Motor neuron (in vitro differentiated cells): ENCODE measurements around the gene CPNE4. TPM values are rescaled to one million over a fixed set of nuclear protein-coding genes. Genes with fewer than 3 reads are reported as not detected.

Experiments
- ATAC-seq, 8 experiments: fragments of 200-7000 bp; cut with Tn5 transposase; replicated peaks in 6 of 8; 2 replicates each; pipeline ENCODE4 v1.8.0; 2021; ENCODE audit warnings: mild to moderate bottlenecking in 8 of 8, moderate library complexity in 8 of 8
- H3K27ac ChIP-seq, 2 donors: fragments of 250-450 bp; sonication (Bioruptor Pico); 2 replicates each; pipeline ENCODE4 v1.9.0; 2021; ENCODE audit warnings: antibody characterized with exemption in 2 of 2, mild to moderate bottlenecking in 2 of 2, moderate library complexity in 1 of 2
- H3K4me1 ChIP-seq, 2 donors: fragments of 250-450 bp; sonication (Bioruptor Pico); replicated peaks in 1 of 2; 2 replicates each; pipeline ENCODE4 v1.6.1; 2021; ENCODE audit warnings: antibody characterized with exemption in 2 of 2, mild to moderate bottlenecking in 2 of 2, moderate library complexity in 1 of 2
- H3K4me3 ChIP-seq, 5 donors: fragments of 250-450 bp; sonication (Bioruptor Pico); 2 replicates each; pipeline ENCODE4 v1.9.0; 2021; ENCODE audit warnings: antibody characterized with exemption in 5 of 5, mild to moderate bottlenecking in 5 of 5, moderate library complexity in 4 of 5
- whole genome bisulfite sequencing, 10 experiments: fragments of 450-650 bp; shearing (Covaris generic); methylation state at CpG; one replicate each; pipeline ENCODE4 v1.0.0; 2022; 5-methylcytosine and 5-hydroxymethylcytosine counted together
- in situ Hi-C, 9 experiments: fragments of 400-800 bp; cut with MboI; loops; one replicate each; pipeline ENCODE4 v1.15.0; 2021; ENCODE audit warnings: low sequenced_read_pairs in 9 of 9, low pct_unique_long_range_greater_than_20kb in 2 of 9; ENCODE audit not compliant: unreplicated experiment in 9 of 9
- total RNA-seq, 8 experiments: library from RNA; unstranded; fragments of 300-600 nt; gene quantifications; 2 replicates each; pipeline versions ENCODE4 v1.2.3 to v1.2.4, GENCODE V29; 2022

Gene CPNE4
- total RNA-seq, 8 experiments from 2014 or later, result 0.35 to 4.8 (median 1.5) TPM

DNA sequence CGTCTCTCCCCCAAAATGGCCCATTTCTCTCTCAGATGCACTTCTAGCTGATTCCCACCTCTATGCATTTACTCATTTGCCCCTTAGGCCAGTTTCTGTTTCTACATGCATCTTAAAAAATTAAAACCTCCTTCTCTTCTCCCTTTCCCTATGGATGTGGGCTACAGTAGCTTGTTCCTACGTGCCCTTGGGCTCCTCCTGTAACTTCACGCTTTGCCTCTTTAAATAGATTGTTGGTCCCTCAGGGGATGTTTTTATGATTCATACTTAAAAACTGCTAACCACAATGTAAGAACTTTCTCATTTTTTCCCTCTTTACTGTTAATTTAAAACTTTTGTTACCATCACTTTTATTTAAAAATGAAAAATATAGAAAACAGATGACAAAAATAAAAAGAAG, 346.4 kb downstream of the CPNE4 start:
- no peak for ATAC-seq
- in situ Hi-C loops, result no loop called here
- H3K27ac ChIP-seq, result no peak overlapping the region
- WGBS, 10 experiments, result 6 to 93% (median 75%) methylated on average over 1 to 3 of the region's 3 CpGs
- no peak overlapping the region for H3K4me3 ChIP-seq
- no peaks in the 10 kb centered on the region for H3K4me1 ChIP-seq

- H3K4me1 ChIP-seq, result peaks cover 0 to 8% of the 10 kb centered on the region in 2 donors
- in situ Hi-C loops, result no loop called here
- no peak overlapping the region for H3K4me3 ChIP-seq
- no peak overlapping the region for H3K27ac ChIP-seq
- ATAC-seq, result no peak
- WGBS, 10 experiments, result 0 to 100% (median 55%) methylated on average over 1 to 4 of the region's 4 CpGs; no CpG with 5 or more reads in 2 of the 10 experiments
Measured at GRCh38 chr3:131669600-131669999, 365.2 kb downstream of the CPNE4 start.

DNA sequence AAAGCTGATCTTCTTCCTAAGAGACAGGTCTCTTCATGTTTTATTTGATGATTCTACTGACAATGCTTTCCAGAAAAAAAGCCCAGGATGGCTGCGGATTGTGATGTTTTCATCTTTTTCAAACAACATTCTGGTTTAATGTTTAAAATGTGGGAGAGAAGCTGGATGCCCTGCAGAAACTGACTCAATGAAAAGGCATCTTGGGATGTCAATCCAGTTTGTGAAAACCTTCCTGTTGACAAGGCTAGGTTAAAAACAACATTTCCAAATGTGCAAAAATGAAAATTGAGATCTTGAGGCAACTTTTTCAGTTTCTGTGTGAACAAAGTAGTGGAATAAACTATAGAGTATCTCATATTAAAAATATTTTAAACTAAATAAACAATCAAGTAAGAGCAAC, 376.0 kb downstream of the CPNE4 start:
- Histone ChIP-seq H3K4me1 (no peaks in the 10 kb centered on the region), H3K4me3 (no peak overlapping the region), H3K27ac (no peak overlapping the region)
- 0 to 82% (median 17%) methylated on average over 1 of the region's 1 CpG; no CpG with 5 or more reads in 4 of the 10 experiments for WGBS, 10 experiments
- in situ Hi-C loops, result no loop called here
- no peak for ATAC-seq

- in situ Hi-C loops, result no loop called here
- Histone ChIP-seq H3K4me3 (no peak overlapping the region), H3K27ac (no peak overlapping the region), H3K4me1 (no peaks in the 10 kb centered on the region)
- ATAC-seq, result no peak
- WGBS, 10 experiments, result 0 to 100% (median 66%) methylated on average over 1 to 3 of the region's 3 CpGs; no CpG with 5 or more reads in 2 of the 10 experiments
Measured at GRCh38 chr3:131658115-131658514, 376.7 kb downstream of the CPNE4 start.

GRCh38 chr3:131655070-131655690, 379.6 kb downstream of the CPNE4 start:
- Histone ChIP-seq H3K4me3 (no peak overlapping the region), H3K4me1 (no peaks in the 10 kb centered on the region), H3K27ac (no peak overlapping the region)
- in situ Hi-C loops, result no loop called here
- peak in 2 of 8 experiments; percentile 48 to 69 for ATAC-seq
- WGBS, 10 experiments, result 3 to 100% (median 58%) methylated on average over 1 to 7 of the region's 7 CpGs

- Histone ChIP-seq H3K4me3 (no peak overlapping the region), H3K4me1 (no peaks in the 10 kb centered on the region), H3K27ac (no peak overlapping the region)
- no peak for ATAC-seq
- in situ Hi-C loops, result no loop called here
Measured at GRCh38 chr3:131645638-131646037, 389.2 kb downstream of the CPNE4 start.

DNA sequence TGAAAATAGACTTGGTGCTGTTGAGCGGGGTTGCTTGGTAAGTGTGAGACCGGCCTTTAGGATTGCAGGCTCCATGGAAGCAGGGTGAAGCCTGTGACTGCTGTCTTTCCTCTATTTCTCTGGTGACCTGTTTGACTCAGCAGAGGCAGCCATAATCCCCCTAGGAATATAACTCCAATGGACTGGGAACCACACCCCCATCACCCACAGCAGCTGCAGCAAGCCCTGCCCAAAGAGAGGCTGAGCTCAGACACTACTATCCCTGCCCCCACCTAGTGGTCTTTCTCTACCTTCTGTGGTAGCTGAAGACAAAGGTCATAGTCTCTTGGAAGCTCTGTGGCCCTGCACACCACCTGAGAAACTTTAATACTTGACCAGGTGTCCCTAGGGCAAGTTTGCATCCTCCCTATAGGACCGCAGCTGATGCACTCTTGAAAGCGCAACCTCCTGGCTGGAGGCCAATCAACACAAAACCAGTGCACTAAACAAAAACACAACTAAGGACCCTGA, 398.5 kb downstream of the CPNE4 start:
- H3K4me3 ChIP-seq, result no peak overlapping the region
- no peak for ATAC-seq
- in situ Hi-C loops, result no loop called here
- no peaks in the 10 kb centered on the region for H3K4me1 ChIP-seq
- 50 to 100% (median 96%) methylated on average over 2 to 4 of the region's 4 CpGs; no CpG with 5 or more reads in 5 of the 10 experiments for WGBS, 10 experiments
- H3K27ac ChIP-seq, result no peak overlapping the region

- peak in 4 of 8 experiments; percentile 43 to 93 (median 68) for ATAC-seq
- 0 to 88% (median 33%) methylated on average over 1 of the region's 1 CpG; no CpG with 5 or more reads in 3 of the 10 experiments for WGBS, 10 experiments
- H3K4me1 ChIP-seq, result no peaks in the 10 kb centered on the region
- H3K27ac ChIP-seq, result no peak overlapping the region
- H3K4me3 ChIP-seq, result no peak overlapping the region
- in situ Hi-C loops, result no loop called here
Measured at GRCh38 chr3:131630807-131631206, 404.0 kb downstream of the CPNE4 start.

- 0 to 100% (median 87%) methylated on average over 1 to 3 of the region's 3 CpGs for WGBS, 10 experiments
- H3K4me1 ChIP-seq, result no peaks in the 10 kb centered on the region
- H3K4me3 ChIP-seq, result no peak overlapping the region
- in situ Hi-C loops, result no loop called here
- H3K27ac ChIP-seq, result no peak overlapping the region
- peak in 1 of 8 experiments; percentile 30 for ATAC-seq
Measured at GRCh38 chr3:131630097-131630496, 404.7 kb downstream of the CPNE4 start.

DNA sequence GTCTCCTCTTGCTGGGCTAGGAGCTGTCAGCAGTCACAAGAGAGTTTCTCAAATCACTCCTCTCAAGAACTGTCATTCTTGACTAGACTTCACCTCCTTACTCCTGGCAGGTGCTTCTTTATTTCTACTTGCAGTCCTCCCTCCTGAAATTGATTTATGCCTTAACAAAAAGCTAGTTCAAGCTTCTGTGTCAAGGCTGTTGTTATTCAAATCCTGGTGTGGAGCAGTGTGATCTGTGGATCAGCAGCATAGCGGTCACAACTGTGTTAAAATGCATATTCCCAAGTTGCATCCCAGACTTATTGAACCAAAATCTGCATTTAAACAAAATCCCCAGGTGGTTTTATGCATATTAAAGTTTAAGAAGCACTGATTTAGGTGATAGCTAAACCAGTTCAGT, 411.4 kb downstream of the CPNE4 start:
- ATAC-seq, result peak in 1 of 8 experiments; percentile 36
- in situ Hi-C loops, result no loop called here
- H3K4me1 ChIP-seq, result peaks cover 6 to 9% of the 10 kb centered on the region in 2 donors
- no peak overlapping the region for H3K4me3 ChIP-seq
- H3K27ac ChIP-seq, result no peak overlapping the region
- WGBS, 10 experiments, result 0 to 67% (median 50%) methylated on average over 1 of the region's 1 CpG; no CpG with 5 or more reads in 3 of the 10 experiments

GRCh38 chr3:131622726-131623125, 412.1 kb downstream of the CPNE4 start:
- Histone ChIP-seq H3K4me3 (no peak overlapping the region), H3K4me1 (peaks cover 6 to 9% of the 10 kb centered on the region in 2 donors), H3K27ac (no peak overlapping the region)
- in situ Hi-C loops, result no loop called here
- no peak for ATAC-seq
- 42 to 95% (median 84%) methylated on average over 2 to 5 of the region's 5 CpGs; no CpG with 5 or more reads in 2 of the 10 experiments for WGBS, 10 experiments

DNA sequence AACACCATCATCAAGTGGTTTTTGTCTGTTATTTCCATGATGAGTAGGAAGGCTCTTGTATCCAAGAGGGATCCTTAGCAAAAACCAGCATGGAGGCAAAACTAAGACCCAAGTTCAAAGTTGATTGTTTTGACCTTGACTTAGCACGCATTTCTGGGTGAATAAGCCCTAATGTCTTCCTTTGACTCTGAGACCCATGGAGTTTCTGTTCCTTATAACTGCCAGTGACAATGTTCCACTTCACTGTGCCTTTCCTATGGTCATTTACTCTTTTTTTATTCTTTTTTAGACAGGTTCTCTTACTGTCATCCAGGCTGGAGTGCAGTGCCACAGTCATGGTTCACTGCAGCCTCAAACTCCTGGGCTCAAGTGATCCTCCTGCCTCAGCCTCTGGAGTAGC, 413.8 kb downstream of the CPNE4 start:
- WGBS, 10 experiments, result 0 to 100% (median 58%) methylated on average over 1 of the region's 1 CpG; no CpG with 5 or more reads in 6 of the 10 experiments
- Histone ChIP-seq H3K4me1 (peaks cover 6 to 13% of the 10 kb centered on the region in 2 donors), H3K27ac (no peak overlapping the region), H3K4me3 (no peak overlapping the region)
- no peak for ATAC-seq
- in situ Hi-C loops, result no loop called here

DNA sequence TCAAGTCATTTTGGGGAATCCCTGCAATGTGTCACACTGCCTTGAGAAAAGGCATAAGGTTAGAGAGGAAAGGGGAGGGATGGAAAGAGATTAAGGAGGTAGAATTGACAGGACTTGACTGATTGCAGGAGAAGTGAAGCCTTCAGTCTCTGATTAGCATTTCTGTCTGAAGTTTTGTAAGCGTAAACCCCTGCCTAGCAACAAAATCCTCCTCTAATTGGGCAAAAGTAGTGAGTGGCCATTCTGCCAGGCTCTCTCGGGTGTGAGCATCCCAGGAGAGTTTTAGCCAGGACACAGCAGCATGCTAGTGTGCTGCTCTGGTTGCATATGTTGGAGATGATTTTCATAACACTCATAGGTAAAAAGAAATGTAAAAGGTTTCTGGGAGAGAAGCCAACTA, 415.0 kb downstream of the CPNE4 start:
- in situ Hi-C loops, result no loop called here
- Histone ChIP-seq H3K4me3 (no peak overlapping the region), H3K27ac (no peak overlapping the region), H3K4me1 (peaks cover 6 to 13% of the 10 kb centered on the region in 2 donors)
- ATAC-seq, result peak in 3 of 8 experiments; percentile 11 to 61 (median 32)
- WGBS, 10 experiments, result 0 to 67% (median 60%) methylated on average over 1 to 2 of the region's 2 CpGs; no CpG with 5 or more reads in 3 of the 10 experiments

- Histone ChIP-seq H3K4me3 (no peak overlapping the region), H3K27ac (no peak overlapping the region), H3K4me1 (peaks cover 0 to 8% of the 10 kb centered on the region in 2 donors)
- WGBS, 10 experiments, result 0 to 100% (median 58%) methylated on average over 1 to 3 of the region's 3 CpGs; no CpG with 5 or more reads in 1 of the 10 experiments
- no peak for ATAC-seq
- in situ Hi-C loops, result no loop called here
Measured at GRCh38 chr3:131616719-131617118, 418.1 kb downstream of the CPNE4 start.
